Aorta (tissue), 4 donors: ENCODE measurements around the gene ADRA2A. TPM values are rescaled to one million over a fixed set of nuclear protein-coding genes. Genes with fewer than 3 reads are reported as not detected.

ENCODE experiments used
- polyA plus RNA-seq, 2 donors: library from polyadenylated mRNA; stranded (reverse); fragments of 200-250 nt; gene quantifications; one replicate each; pipeline ENCODE4 v1.2.3, GENCODE V29; 2013
- total RNA-seq, 2 donors: library from RNA; stranded (reverse); fragmentation: NEBNext Ultra II Directional; extraction: Animal tissue kit (Norgen Biotek cat#: 25700); gene quantifications; one replicate each; pipeline ENCODE4 v1.2.1, GENCODE V29; 2021
- donor health status: healthy with polysubstance abuse.
- donor health status: Bipolar disorder and iron deficiency.
- donor health status: DM: no; HTN: no; CAD: no.
- donor health status: DM: yes; HTN: yes; CAD: no.

The ADRA2A gene
- total and polyA plus RNA-seq, 4 donors, result 0.13 to 11.5 (median 5.9) TPM

Other genes starting within 250 kb of the ADRA2A start
- gene PDCD4, start 205.1 kb upstream of the ADRA2A start, total RNA-seq, result 100 to 1,000 TPM in 1 of 2 donors, 10 to 100 TPM in 1; 67.5 to 124 TPM
- 10 to 100 TPM; 46.6 to 89.7 TPM for gene PDCD4, start 205.1 kb upstream of the ADRA2A start, polyA plus RNA-seq
- gene BBIP1, start 157.8 kb upstream of the ADRA2A start, total RNA-seq, result 10 to 100 TPM; 35.3 to 36.2 TPM
- 10 to 100 TPM; 30.4 to 38.6 TPM for gene BBIP1, start 157.8 kb upstream of the ADRA2A start, polyA plus RNA-seq
- 10 to 100 TPM; 62.5 to 68.4 TPM for gene SHOC2, start 157.4 kb upstream of the ADRA2A start, total RNA-seq
- 10 to 100 TPM; 17.6 to 33.1 TPM for gene SHOC2, start 157.4 kb upstream of the ADRA2A start, polyA plus RNA-seq